ENCODE data around the gene PBX3. TPM values are rescaled to one million over a fixed set of nuclear protein-coding genes. Genes with fewer than 3 reads are reported as not detected.

Gene PBX3
- polyA plus RNA-seq, 3 donors: 23.7 to 28.7 (median 24.4) TPM

DNA sequence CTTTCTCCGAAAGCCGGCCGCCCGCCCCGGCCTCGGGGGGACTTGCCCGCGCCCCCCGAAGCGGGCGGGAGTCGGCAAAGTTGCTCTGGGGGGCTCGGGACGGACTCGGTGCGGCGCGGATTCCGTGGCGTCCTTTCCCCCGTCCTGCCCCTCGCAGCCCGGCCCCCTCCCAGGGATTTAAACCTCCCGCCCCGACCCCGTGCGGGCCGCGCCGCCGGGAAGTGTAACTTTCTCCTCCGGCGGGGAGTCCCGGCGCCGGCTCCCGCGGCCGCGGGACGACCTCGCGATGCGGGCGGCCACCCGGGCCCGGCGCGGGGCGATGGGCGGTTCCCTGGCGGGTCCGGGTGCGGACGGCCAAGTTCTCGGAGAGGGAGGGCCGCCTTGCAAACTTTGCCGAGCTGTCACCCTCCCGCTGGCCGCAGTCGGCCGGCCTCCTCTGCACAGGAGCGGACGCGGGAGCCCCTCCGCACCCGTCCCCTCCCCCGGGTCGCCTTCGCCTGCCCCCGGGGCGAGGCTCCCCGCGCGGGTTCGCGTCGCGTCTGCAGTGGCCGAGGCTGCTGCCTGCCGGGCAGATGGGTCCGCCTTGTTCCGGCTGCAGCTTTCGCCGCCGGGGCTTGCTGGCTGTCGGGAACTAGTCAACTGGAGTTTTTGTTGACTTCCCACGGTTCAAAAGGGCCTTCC, 732 bp downstream of the PBX3 start:
- DNase-seq: no peak

DNA sequence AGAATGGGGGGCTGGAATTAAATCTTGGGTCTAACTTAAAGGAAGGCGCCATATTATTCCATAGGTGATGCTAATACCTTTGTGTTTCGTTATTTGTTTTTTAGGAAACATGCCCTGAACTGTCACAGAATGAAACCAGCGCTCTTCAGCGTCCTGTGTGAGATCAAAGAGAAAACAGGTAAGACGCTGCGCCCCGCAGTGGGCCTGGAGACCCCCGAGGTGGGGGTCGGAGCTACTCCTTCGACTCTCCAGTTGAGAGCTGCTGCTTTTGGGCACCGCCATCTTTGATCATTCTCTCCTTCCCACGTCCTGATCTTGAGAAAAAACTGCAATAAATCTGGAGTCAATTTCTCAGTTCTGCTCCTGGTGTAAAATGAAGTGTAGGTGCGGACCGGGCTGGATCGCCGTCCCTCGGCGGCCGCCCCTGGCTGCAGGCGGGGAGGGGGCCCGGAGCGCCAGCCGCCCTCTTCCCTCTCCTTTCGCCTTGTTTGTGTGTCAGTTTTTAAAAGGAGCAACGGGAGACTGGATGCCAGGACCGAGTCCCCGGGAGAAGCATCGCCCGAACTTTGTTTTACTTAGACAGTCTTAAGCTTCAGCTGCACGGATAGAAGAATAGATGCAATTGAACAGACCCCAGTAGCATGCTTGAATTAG, 1.4 kb downstream of the PBX3 start:
- no peak for DNase-seq

DNA sequence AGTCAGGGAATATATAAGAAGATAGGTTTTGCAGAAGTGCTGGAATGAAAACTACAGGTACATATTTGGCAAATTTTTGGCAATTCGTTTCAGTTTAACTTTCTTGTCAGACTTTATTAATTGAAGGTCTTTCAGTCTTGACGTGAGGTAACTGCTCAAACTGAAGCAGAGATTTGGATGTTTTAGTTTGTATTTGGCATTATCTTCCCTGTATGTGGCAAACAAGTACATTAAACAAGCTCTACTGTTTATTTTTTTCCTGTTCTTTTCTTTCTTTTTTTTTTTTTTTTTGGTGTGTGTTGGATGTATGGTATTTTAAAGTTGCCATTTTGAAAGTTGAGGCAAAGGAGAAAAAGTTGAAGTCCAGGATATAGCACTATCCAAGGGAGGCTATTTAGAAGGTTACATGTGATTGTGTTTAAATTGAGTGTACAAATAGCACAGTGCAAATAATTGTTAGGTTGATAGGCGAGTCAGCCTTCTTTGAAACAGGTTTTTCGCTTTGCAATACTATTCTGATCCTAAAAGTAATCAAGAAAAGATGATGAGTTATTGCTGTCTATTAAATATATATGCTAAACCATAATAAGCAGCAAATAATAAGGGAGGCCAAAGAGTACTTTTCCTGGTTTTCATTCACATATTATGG, 2.2 kb downstream of the PBX3 start:
- DNase-seq: no peak

DNA sequence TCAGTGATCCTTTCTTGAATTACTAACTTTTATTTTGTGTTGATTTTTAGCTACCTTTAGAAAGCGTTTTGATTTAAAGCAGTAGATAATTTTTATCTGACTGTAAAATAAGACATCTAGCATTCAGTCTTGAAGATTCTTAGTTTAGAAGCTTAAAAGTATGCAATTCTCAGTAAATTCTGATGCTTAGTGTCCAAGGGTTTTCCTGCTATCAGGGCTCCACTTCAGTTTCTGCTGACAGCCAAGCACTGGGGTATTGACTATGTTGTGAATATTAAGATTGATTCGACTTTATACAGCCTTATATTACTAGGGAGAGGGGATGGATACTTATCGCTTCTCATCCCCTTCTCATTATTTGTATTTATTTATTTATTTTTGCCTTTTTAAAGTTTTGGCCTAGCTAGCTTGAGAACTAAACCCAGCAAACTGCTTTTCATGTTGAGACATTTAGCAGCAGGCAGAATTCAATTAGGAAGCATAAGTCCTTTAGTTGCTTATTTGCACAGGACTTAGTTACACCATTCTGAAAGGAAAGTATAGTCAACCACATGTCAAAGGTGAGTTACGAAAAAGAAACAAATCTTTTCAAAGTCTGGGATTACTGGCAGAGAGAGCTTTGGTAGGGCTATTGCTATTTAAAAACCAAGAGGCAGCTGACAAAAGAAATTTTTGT, 2.9 kb downstream of the PBX3 start:
- DNase-seq: no peak

DNA sequence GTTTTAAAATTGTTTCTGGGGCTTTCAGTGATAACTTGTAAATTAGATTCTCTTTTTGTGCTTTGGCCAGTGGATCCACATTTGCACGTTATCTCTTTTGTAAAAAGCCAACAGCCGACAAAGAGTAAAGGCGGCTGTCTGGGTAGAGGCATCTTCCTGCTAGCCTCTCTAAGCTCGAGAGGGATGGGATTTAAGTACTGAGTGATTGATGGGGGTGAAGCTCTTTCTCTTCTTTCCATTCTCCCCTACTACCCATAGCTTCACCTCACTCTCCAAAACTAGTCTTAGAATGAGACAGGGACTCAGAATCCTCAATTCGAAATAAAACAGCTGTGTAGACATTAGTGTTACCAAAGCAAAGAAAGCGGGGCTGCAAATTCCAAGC, 3.4 kb downstream of the PBX3 start:
- DNase-seq: no peak

DNA sequence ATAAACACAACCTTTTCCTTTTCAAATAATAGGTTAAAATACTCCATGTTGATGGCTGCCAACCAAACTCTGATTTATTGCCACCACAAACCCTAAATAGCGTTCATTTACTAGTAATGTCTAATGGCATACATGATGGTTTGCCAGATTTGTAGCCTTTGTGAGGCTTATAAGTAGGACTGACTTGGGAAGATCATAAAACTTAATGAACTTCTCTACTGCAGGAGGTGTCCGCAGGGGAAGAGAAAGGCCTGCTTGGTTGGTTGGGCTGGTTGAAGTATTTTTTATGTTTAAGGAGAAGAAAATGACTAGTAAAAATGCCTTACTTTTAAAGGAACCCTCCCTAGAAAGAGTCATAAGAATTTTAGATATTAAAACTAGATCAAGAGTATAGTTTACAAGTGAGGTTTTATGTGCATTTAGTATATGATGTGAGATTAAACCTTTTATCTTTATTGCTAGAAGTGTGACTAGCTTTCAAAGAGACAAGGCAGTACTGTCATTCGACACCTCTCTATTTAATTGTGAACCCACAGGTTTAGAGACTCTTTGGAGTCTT, 5.0 kb downstream of the PBX3 start:
- DNase-seq: no peak

DNA sequence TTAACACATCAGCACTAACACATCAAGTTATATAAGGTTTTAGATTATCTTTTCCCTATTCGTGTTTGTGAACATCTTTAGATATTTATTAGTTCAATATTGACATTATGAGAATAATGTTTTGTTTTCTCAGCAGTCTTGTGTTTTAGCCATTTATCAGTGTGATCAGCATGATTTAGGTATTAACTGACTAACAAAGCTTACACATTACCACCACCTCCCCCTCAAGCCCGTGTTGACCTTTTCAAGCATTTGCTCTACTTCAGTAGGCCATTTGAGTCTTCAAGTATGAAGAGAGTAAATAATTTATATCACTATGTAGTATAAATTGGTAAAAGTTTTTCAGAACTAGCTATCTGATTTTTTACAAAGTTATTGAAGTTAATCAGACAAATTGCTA, 6.9 kb downstream of the PBX3 start:
- DNase-seq: no peak

DNA sequence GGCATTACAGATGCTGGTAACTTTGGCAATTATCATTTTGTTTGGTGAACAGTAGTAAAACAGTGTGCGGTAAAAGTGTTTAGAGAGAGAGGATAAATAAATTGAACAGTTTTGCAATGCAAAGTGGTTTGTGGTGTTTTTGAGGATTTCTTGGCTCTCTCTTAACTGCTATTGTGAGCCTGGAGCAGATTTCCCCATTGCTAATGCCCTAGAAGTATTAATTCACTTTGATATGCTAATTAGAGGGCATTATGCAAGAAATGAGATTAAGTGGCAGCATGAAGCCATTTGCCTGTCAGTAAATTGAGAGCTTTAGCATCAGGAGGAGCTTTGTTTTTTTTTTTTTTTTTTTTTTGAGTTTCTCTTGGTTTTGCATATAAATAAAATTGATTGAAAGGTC, 8.2 kb downstream of the PBX3 start:
- DNase-seq: no peak

DNA sequence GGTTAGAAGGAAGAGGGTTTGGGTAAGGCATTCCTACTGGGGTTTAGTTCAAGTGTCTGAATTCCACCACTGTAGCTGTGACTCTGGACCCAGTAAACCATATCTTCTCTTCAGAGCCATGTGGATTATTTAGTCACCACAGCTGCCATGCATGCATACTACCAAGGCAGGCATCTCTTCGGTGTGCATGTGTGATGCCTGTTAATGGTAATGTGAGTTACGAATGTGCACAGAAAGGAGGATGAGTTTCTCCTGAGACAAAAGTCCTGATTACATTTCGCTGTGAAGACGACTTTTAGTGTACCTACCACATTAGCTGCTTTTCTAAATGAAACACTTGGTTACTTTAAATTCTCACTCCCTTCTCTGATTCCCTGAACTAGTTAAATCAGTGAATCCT, 9.3 kb downstream of the PBX3 start:
- DNase-seq: no peak

DNA sequence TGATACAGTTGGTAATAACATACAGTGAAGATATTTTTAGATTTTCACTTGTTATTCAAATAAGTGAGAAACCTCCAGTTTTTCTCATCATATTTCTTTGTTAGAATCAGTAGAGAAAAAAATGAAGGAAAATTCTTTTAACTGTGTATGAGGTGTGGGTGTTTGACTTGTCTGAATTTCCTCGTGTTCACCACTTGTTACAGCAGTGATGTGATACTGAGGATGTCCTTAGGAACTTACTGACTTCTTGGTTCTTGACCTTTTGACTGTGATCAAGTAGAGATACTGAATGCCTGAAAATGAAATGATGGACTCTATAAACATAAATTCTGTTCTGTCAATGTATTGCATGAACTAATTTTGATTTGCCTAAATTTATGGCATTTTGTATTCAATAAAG, 10.7 kb downstream of the PBX3 start:
- no peak for DNase-seq

DNA sequence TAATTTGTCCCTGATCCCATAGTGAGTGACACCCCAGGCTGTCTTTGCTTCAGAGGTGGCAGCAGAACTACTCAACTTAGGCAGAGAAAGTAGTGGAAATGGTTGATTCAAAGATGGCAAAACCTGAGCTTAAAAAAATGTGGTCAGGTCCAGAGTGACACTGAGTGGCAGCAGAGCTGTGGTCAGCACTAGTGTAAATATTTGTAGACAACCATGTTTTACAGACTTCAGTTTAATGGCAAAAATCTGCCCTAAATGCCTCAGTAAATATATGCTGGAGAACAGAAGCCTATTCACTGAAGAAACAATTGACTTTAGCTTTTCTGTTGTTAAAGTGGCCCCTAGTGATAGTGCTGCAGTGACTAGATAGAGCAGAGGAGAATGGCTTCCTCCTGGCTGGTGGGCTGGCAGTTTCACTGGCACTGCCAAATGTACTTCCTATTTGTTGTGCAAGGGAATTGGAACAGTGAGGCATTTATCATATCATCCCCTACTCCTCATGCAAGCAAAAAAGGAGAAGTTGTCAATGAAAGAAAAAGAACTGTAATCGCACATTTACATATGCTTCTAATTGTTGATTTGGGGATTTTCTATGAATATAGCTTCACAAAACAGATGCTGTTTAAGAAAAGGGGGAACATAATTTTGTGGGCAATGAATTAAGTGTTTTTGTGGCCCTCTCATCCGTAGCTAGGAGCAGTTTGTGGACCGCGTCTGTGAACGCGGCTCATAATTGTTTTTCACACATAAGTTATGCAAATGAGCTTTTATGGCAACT, 12.0 kb downstream of the PBX3 start:
- DNase-seq: no peak

DNA sequence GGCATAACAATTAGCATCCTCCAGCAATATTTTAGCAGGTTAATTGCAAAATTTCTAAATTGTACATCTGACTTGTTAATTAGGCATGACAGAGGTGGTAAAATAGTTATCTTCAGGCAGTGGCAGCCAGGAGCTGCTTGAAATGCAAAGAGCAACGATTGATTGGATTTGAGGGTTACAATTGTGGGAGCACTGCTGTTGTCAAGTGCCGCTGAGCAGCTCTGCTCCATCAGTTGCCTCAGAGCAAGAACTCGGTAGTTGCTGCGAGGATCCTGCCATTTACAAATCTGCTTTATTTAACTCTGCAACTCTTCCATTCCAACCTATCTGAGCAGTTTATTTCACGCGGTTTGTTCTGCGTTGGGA, 12.6 kb downstream of the PBX3 start:
- no peak for DNase-seq

DNA sequence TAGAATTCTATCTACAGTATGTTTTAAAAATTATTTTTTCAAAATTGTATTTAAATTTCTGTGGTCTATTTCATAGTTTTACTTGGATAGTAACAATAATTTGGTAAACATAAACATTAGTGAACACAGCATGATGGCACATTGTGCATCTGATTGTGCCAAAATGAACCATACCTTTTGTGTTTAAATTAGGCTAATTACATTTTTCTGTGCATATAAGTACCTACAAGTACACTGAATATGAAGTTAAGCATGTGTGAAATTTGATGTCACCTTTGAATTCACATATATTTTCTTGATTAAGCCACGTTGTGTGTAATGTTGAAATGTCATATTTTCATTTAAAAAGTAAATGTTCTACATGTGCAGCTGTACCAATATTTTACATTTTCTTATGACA, 13.4 kb downstream of the PBX3 start:
- DNase-seq: no peak

DNA sequence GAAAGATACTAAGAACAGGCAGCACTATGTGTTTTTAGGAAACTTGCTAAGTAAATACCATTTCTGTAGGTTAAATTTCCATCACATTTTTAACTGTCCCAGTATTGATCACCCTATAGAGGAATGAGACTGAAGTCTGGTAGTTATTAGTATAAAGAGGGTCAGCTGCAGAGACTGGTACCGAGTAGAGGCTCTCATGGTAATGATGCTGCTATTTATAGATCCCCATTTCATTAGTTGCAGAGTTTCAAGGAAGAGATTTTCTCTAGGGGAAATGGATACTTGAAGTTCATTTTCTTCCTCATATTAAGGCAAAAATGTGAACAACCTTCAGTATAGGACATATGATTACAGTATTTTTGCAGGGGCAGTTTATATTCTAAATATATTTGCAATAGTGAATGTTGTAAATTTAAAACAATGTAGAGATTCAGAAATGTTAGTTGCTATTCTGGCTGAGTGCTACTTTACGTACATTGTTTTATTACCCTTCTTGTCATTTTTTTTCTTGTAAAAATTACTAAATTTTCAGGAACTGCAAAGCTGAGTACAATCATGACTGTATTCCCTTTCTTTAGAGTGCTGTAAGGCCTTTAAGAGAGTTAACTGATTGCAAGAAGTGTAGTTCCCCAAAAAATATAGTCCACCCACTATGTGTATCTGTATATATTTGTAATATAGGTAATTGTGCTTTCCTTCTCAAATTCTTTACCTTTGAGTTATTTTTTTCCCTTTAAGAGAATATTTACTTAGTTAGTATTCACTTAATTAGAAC, 14.7 kb downstream of the PBX3 start:
- DNase-seq: no peak

DNA sequence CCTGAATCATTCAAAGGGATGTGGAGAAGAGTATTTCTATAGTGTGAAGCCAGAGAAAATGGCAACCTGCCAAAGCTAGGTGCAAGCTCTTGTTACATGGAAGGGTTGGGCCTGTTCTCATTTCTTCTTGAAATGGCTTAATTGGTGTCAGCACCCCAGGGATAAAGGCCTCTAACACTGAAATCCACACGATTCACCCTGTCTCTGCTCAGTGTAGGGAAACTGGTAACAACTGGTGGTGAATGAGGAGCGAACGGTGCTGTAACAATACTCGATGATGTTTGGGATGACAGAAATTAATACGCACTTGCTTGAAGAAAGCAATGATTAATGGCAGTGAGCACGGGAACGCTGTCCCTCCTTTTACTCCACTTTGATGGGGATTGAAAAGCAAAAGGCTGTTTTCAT, 16.2 kb downstream of the PBX3 start:
- DNase-seq: peak; percentile 72

DNA sequence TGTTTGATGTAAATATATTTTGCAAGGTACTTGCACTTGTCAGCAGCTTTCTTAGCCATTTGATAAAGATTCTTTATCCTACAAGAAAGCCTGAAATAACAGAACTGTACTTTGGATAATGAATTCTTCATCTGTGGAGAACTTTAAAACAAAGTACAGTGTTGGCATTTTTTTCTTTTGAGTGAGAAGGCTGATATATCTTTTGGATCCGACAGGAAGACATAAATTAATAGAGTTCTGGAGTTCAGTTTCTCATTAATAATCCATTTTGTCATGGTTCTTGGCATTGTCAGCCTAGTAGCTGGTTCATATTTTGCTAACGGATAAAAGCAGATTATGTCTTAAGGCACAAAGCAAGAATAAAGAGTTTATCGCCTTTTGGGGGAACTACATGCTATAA, 17.0 kb downstream of the PBX3 start:
- no peak for DNase-seq

DNA sequence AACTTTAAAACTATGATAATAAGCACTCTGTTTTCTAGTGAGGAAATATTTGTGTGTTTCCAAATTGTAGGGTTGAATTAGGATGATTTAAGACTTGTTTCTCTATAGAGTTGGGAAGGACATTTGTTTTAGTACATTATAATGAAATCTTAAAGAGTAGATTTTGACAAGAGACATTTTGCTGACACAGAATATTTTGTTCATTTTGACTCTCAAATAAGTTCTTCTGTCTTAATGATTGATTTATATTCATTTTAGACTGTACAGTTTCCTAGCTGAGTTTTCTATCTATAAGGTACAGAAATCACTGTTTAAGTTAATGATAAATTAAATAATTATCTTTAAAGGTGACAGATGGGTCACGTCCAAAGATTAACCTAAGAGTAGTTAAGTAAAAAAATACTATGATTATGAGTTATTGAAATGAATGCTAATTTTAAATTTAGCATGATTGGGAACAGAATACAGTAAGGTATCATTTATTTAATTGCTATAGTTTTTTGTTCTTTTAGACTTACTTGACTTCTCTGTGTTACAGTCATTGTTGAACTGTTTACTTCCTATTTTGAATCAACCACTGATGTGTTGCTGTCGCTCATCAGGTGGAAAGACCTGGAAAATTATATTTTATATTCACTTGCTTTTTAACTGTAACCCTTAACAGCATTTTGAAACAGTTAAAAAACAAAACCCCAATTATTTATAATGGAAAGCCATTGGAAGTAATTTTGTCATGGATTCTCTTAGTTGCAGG, 19.5 kb downstream of the PBX3 start:
- DNase-seq: no peak

DNA sequence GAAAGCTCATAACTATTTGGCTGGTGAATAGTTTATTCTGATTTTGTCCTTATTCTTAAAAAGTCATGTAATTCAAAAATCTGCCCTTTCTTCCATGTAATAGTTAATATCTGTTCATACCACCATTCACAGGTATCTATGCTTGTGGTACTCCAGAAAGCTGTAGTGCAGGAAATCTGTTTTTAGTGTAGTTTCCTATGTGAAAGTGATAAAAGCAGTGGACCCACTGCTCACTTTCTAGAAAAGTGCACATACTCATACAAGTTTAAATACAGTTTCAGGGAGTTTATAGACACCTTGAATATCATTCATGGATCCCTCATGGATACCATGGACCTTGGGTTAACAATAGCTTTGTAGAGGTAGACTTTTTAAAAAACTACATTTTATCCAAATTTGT, 20.2 kb downstream of the PBX3 start:
- DNase-seq: no peak

DNA sequence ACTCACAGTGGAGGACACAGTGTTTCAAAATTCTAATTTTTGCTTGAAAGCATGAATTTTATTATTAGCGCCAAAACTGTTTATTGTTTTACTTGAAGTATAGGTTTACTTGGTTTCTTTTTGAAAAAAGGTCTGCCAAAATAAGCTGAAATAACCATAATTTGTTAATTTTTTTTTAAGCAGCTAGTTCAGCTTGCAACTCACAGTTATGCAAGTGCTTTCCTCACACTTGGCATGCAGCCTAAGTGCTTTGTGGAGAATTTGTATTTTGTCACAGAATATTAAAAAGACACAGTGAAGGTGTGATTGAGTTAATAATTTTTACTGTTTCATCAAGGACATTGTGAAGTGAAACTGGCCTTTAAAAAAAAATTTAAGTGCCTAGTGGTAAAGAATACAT, 21.6 kb downstream of the PBX3 start:
- no peak for DNase-seq

DNA sequence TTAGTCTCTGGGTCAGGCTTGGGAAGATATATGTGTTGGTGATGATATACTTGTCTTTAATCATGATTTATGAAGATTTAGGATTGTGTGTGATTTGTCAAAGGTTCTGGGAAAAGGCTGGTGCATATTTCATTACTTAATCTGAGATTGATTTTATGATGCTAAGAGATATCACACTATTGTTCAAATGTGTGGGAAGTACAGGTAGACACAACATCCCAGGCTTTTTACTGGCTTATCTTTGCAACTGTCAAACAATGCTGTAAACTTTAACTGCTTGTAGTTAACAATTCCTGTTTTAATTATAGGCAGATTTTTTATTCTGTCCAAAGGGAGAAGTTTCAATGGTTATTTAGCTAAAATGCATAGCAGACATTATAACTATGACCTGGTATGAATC, 23.9 kb downstream of the PBX3 start:
- no peak for DNase-seq
